ENCODE results near the gene ALK.

DNA sequence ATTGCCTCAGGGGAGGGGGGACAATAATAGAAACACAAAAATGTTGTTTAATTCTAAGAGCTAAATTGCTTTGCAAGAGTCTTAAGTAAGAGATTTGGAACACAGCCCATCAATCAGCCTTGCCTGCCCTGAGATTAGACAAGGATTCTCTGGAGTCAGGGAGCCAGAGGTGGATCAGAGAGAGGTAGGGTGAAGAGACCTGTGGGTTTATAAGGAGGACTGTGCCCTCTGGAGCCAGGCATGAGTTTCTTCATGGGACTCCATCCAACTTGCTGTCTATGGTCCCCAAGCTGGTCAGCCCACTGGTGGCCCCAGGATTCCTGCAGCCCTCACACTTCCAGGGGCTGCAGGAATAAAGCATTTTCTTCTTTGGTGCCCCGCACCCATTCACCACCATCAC lies 139.3 kb downstream of the ALK start:
- TF ChIP-seq POLR2AphosphoS5 (IDR thresholded peaks at IDR 0.05; ENCODE audit: low read depth, low read length) (no peak), GATA2 (CRISPR knock-in tag; IDR thresholded peaks at IDR 0.05) (0 out of 2 replicates have a peak, but pooled peaks have one; percentile 18), EP300 (IDR thresholded peaks at IDR 0.05; ENCODE audit: borderline replicate concordance in 1 of 2, low read depth in 1 of 2, low read length in 1 of 2) (no peak), MEF2A (IDR thresholded peaks at IDR 0.05; ENCODE audit: borderline replicate concordance, low read depth) (no peak)
- TF ChIP-seq, protein P1, sequence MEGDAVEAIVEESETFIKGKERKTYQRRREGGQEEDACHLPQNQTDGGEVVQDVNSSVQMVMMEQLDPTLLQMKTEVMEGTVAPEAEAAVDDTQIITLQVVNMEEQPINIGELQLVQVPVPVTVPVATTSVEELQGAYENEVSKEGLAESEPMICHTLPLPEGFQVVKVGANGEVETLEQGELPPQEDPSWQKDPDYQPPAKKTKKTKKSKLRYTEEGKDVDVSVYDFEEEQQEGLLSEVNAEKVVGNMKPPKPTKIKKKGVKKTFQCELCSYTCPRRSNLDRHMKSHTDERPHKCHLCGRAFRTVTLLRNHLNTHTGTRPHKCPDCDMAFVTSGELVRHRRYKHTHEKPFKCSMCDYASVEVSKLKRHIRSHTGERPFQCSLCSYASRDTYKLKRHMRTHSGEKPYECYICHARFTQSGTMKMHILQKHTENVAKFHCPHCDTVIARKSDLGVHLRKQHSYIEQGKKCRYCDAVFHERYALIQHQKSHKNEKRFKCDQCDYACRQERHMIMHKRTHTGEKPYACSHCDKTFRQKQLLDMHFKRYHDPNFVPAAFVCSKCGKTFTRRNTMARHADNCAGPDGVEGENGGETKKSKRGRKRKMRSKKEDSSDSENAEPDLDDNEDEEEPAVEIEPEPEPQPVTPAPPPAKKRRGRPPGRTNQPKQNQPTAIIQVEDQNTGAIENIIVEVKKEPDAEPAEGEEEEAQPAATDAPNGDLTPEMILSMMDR (IDR thresholded peaks at IDR 0.05) = no peak
